Nucleus accumbens (tissue), 56 donors: ENCODE results near the gene HEATR1.
"Not testable (repeated sequence)": the region's sequence is repeated elsewhere in the genome, so short reads cannot be mapped to it uniquely, and the experiment has no call there.

ENCODE experiments used
- DNase-seq, 56 donors: peaks; one replicate each; lab custom pipeline; 2025; lab: John Stamatoyannopoulos, UW

HEATR1 gene

DNA sequence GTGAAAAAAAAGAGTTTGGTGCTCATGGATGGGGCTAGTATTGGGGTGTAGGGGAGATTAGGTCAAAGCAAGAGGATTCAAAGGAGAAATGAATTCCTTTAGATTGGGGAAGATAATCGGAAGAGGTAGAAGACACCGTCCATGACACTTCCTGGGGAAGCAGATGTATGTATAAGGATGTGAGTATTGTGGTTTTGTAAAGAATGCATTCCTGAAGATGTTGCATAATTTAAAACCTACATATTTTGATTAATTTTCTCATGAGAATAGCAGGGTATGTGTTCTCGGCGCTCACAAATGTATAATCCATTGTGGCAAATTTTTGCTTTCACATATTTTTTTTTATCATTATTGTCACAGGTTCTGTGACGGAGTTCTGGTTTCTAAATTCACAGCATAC is 86.0 kb downstream of the HEATR1 start:
- no peak for DNase-seq

DNA sequence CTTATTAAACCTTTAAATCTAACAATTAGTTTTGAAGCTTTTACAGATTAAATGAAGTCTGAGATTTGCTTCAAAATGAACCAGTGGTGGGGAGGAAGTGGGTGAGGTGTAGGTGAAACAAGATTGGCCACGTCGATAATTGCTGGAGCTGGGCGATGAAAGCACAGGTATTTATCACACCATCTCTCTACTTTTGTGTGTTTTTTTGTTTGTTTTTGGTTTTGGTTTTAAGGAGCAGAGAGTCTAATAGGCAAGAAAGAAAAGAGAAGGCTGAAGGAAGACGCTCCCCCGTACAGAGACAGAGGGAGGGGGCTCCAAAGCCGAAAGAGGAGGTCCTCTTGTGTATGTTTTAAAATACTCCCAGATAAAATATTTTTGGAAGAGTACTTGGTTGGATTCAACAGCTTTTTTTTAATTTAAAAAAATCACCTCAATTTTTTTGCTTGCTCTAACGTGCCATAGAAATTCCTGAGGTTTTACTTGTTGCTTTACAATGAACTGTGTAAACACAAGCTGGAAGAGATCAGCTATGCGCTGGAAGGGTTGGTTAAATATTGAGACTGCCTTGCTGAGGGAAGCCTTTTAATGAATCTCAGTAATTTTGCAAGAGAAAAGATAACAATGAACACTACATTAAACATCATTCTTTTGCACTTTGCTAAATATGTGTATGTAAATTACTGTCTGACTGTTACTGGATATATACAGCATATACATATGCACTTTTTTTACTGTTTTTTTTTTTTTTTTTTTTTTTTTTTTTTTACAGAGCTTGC is 87.2 kb downstream of the HEATR1 start:
- DNase-seq, result no peak

DNA sequence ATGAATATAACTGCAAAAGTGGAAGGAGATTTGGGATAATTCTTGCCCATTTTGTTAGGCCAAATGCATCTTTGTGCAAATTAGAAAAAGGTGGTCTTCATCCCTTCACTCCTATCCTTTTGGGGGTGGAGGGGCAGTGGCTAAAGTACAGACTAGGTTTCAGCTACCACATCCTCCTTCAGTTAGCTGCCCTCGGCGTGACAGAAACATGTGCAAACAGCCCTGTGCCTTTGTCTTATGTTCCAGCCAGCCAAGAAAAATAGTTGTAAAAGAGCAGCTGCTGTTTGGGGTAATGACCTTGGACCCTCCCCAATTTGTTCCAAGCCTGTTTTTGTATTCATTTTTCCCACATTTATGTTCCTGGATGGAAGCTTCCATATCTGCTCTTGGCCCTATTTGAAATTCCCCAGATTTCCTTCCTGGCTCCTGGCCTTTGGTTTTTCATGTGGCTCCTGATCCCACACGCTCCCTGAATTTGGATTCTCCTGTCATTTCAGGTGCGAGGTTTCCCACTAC is 88.8 kb downstream of the HEATR1 start:
- no peak for DNase-seq

DNA sequence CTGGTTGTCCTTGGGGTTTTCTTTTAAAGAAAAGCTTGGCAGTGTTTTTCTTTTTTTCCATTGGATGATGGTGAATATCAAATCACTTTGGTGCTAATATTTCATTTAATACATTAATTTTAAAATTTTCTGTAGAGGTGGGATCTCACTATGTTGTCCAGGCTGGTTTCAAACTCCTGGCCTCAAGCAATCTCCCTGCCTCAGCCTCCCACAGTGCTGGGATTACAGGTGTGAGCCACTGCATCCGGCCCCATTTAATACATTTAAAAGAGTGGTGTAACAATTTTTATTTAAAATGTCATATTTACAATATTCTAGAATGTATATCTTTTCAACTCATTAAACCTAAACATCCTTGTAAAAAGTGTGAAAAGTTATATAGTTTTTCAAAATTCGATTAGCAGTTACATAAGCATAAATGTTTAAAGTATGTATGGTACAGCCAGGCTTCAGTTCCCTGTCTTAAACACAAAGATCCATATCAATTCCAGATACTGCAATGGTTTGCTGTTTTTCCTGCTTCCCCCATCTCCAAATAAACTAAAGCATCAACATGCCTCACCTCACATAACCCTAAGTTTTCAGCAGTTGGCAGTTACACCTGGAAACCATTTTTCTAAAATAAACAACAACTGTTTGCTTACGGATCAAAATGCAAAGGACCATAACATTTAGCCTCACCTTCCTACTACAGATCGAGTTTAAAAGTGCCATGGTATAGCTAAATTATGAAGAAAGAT is 89.4 kb downstream of the HEATR1 start:
- no peak for DNase-seq

DNA sequence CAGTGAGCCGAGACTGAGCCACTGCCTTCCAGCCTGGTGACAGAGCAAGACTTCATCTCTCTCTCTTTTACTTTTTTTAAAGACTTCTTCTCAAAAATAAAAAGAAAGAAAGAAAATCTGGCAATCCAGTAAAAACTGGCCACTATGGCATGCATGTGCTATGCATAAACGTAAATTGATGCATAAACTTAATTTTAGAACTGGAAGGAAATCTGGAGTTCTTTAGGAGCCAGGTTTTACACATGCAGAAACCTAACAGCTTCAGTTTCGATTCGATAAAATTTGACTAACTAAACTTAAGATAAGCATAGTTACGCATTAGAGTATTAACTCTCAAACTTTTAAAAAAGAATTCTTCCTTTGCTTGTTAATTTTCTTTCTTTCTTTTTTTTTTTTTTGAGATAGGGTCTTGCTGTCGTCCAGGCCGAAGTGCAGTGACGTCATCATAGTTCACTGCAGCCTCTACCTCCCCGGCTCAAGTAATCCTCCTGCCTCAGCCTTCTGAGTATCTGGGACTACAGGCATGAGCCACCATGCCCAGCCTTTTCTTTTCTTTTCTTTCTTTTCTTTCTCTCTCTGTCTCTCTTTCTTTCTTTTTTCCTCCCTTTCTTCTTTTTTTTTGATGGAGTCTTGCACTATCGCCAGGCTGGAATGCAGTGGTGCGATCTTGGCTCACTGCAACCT is 92.4 kb downstream of the HEATR1 start:
- DNase-seq, result no peak

DNA sequence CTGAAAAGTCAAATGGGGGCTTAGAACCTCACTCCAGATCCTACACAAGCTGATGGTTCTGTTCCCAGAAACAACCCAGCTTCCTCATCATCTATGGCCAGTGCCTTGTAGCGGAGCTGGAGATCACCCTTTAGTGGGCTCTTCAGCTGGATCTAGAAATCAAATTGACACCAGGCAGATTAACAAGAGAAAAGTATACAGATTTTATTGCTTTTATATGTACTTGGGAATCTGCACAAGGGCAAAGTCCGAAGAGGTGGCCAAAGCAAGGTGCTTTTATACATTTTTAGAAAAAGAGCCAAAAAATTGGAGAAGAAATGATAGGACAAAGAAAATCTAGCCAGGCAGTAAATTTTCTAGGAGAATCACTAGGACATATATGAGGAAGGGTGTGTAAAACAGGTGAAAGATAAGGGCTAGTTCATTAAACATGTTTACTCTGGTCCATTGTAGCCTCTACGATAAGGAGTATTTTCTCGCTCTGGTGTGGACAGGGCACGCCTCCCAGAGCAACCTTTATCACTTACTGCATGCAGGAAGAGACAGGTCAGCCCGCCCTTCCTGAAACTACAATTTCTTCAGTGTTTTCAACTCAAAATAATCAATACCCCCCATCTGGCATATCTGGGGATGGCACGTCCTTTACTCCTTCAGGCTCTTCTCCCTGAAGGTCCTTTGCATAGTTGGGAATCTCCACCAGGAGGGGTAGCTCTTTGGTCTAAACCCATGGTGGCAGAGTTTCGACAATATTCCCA is 94.5 kb downstream of the HEATR1 start:
- no peak for DNase-seq

DNA sequence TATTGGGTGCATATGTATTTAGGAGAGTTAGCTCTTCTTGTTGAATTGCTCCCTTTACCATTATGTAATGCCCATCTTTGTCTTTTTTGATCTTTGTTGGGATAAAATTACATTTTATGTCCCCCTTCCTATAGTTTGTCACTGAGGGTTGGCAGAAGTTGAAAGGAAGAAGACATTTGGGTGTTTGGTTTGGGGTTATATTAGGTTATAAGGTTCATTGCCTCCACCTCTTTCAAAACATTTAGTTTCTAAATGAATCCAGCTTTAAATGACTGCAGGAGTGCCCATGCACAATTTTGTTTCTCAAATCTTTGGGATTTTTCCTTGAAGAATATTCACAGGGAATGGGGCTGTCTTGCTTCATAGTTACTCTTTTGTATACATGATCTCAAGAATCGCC is 95.1 kb downstream of the HEATR1 start:
- no peak for DNase-seq

DNA sequence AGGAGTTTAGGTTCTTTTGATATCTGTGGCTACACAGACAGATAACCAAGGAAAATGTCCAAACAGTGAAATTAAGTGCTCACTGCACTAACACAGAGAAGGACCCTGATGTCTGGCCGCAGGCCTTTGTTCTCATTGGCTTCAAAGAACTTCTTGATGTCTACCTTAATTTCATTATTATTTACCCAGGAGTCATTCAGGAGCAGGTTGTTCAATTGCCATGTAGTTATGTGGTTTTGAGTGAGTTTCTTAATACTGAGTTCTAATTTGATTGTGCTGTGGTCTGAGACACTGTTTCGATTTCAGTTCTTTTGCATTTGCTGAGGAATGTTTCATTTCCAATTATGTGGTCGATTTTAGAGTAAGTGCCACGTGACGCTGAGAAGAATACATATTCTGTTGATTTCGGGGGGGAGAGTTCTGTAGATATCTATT is 95.7 kb downstream of the HEATR1 start:
- no peak for DNase-seq

DNA sequence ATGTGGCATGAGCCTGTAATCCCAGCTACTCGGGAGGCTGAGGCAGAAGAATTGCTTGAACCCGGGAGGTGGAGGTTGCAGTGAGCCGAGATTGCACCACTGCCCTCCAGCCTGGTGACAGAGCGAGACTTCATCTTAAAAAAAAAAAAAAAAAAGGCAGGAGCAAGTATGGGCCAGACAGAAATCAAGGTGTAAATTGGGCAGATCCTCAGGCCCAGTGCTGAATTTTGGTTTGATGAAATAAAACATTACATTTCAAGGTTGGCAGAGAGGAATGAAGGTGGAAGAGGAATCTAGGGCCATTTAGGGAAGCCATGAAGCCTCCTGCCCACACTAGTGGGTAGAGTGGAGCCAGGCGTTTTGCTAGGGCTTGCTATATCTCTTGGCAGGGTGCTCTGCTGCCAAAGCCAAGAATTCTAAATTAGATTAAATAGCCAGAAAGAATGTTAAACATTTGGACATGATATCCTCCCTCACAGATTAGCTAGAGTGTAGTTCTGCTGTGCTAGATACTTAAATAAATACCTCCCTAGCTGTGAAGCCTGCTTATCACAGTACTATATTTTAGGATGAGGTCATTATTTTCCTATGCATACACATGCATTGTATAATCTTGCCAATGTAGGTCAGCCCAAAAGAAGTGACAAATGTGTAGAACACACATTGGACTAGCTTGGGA is 97.2 kb downstream of the HEATR1 start:
- no peak for DNase-seq

DNA sequence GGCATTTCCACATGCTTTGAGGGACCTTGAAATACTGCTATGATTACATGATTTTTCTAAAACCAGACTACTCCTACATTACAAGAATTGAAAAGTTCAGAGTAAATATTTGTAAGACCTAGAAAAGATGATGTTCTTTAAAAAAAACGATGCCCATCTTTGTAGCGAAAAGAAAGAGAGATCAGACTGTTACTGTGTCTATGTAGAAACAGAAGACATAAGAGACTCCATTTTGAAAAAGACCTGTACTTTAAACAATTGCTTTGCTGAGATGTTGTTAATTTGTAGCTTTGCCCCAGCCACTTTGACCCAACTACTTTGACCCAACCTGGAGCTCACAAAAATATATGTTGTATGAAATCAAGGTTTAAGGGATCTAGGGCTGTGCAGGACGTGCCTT is 100.0 kb downstream of the HEATR1 start:
- not testable (repeated sequence) for DNase-seq

DNA sequence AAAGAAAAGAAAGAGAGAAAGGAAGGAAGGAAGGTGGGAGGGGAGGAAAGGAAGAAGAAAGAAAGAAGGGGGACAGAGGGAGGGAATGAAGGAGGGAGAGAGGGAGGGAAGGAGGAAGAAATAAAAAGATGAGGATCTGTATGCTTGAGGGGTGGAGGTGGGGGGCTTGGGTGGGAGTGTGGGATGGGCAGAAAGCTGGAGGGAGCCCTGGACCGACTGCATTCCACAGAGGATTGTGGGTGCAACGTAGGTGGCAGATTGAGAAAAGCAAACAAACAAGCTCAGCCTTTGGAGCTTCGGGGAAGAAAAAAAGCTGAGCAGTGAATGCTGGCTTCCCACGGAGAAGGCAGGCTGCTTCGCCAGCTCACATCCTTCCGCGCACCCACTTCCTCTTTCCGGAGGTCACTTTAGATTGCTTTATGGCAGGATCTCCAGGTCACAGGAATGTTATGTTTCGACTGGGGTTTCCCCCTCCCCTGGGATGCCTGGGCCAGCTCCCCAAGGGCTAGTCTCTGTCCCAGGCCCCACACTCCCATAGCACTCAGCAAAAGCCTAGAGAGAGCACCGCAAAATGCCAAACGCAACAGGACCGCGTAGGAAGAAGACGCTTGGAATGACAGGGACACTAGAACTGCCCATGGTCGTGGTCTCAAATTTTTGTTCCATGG is 101.2 kb downstream of the HEATR1 start:
- DNase-seq, result peak in 18 of 56 donors; percentile 2 to 38 (median 10)

DNA sequence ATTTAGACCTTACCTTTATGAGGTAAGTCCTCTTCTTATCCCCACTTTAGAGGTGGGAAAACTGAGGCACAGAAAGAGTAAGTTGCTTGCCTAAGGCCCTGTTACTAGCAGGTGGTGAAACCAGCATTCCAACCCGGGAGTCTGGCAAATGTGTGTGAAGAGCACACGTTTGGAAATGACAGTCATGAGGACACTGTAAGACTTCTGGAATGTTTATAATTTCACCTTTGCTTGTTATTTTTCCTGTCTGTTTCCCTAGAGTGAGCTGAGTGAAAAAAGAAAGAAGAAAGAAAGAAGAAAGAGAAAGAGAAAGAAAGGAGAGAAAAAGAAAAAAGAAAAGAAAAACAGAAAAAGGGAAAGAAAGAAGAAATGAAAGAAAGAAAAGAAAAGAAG is 101.7 kb downstream of the HEATR1 start:
- DNase-seq, result no peak

DNA sequence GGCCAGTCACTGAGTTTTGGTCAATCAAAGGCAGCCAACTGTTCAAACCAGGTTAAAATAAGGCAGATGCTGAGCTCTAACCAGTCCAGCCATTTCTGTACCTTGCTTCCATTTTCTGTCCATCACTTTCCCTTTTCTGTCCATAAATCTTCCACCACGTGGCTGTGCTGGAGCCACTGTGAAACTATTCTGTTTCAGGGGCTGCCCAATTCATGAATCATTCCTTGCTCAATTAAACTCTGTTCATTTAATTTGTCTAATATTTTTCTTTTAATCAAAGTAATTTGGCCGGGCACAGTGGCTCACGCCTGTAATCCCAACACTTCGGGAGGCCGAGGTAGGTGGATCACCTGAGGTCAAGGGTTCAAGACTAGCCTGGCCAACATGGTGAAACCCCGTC is 103.2 kb downstream of the HEATR1 start:
- no peak for DNase-seq
